PFSK-1 (cell line): Measurements from ENCODE around the gene PLSCR2. TPM values are rescaled to one million over a fixed set of nuclear protein-coding genes. Genes with fewer than 3 reads are reported as not detected.

Experiments
- FOXP2 ChIP-seq: optimal IDR thresholded peaks from 2 replicates; pipeline ENCODE3; 2011; ENCODE audit warnings: borderline replicate concordance, control low read depth, inconsistent platforms; ENCODE audit not compliant: insufficient read depth; ENCODE audit errors: extremely low read length, extremely low read depth
- POLR2AphosphoS5 ChIP-seq: IDR thresholded peaks from 2 replicates; pipeline ENCODE4 v1.6.1; 2012; ENCODE audit warnings: low read depth, mild to moderate bottlenecking, control low read depth, low read length, moderate library complexity
- SIN3A ChIP-seq: IDR thresholded peaks from 2 replicates; pipeline ENCODE4 v1.6.1; 2012; ENCODE audit warnings: mild to moderate bottlenecking, low read length, moderate library complexity, borderline replicate concordance; ENCODE audit not compliant: insufficient read depth
- TAF1 ChIP-seq: IDR thresholded peaks from 2 replicates; pipeline ENCODE4 v1.6.1; 2012; ENCODE audit warnings: low read length, control low read depth, borderline replicate concordance; ENCODE audit not compliant: insufficient read depth
- polyA plus RNA-seq: library from polyadenylated mRNA; unstranded; fragments of >200 nt; gene quantifications from one replicate; pipeline ENCODE4 v1.2.1, GENCODE V29; 2012; ENCODE audit warnings: low read depth, missing spikeins; ENCODE audit not compliant: insufficient read length
- TF ChIP-seq, protein P1 (sequence below), 2 experiments: IDR thresholded peaks; 2 replicates each; pipeline versions ENCODE4 v1.6.1 to v1.8.0; 2011 to 2012; ENCODE audit warnings: low read depth in 2 of 2, low read length in 2 of 2, control low read depth in 1 of 2, inconsistent platforms in 1 of 2, mild to moderate bottlenecking in 1 of 2, moderate library complexity in 1 of 2; ENCODE audit not compliant: insufficient read depth in 1 of 2

Gene PLSCR2, protein sequence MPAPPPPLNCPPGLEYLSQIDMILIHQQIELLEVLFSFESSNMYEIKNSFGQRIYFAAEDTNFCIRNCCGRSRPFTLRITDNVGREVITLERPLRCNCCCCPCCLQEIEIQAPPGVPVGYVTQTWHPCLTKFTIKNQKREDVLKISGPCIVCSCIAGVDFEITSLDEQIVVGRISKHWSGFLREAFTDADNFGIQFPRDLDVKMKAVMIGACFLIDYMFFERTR
- not detected for polyA plus RNA-seq

DNA sequence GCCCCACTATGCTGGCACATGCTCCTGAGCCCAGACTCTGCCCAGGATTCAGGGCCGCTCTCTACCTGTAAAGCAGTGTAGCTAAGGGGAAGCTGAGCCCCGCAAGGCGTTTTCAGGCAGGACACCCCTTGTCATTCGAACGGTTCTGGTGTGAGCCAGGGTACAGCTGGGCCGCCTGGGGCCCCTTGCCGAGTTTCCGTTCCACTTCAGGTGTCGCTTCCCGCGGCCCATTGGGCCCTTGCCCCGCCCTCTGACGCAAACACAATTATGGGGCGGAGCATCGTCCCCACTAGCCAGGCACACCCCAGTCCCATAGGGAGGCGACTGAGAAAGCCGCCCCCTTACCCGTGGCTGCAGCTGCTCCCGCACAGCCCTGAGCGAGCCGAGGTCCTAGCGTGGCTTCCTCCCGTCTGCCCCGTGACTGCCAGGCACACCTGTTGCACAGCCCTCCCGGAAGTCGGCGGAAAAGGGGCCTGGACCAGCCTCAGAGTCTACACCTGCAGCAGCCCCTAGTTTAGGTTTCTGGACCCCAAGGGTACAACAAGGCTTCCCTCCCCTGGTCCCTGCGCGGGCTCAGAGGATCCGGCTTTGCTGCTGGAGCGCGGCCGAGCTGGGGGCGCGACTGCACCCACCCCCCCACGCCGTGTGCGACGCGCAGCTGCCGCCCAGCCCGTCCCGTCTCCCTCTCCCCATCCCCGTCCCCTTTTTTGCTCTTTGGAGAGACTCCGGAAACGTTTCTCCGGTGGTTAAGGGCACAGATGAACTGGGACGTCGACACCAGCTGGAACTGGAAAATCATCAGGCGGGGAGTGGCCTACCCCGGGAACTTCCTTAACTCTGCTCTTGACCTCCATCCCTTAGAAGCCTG lies at the start of gene PLSCR2:
PLSCR2 (minus strand) TSS at position 412 of the 868 bp plus-strand sequence. CDS start 9,657 bp downstream, outside the sequence.
- TF ChIP-seq SIN3A (no peak), TAF1 (no peak), FOXP2 (no peak), POLR2AphosphoS5 (no peak)
- TF ChIP-seq, protein P1, sequence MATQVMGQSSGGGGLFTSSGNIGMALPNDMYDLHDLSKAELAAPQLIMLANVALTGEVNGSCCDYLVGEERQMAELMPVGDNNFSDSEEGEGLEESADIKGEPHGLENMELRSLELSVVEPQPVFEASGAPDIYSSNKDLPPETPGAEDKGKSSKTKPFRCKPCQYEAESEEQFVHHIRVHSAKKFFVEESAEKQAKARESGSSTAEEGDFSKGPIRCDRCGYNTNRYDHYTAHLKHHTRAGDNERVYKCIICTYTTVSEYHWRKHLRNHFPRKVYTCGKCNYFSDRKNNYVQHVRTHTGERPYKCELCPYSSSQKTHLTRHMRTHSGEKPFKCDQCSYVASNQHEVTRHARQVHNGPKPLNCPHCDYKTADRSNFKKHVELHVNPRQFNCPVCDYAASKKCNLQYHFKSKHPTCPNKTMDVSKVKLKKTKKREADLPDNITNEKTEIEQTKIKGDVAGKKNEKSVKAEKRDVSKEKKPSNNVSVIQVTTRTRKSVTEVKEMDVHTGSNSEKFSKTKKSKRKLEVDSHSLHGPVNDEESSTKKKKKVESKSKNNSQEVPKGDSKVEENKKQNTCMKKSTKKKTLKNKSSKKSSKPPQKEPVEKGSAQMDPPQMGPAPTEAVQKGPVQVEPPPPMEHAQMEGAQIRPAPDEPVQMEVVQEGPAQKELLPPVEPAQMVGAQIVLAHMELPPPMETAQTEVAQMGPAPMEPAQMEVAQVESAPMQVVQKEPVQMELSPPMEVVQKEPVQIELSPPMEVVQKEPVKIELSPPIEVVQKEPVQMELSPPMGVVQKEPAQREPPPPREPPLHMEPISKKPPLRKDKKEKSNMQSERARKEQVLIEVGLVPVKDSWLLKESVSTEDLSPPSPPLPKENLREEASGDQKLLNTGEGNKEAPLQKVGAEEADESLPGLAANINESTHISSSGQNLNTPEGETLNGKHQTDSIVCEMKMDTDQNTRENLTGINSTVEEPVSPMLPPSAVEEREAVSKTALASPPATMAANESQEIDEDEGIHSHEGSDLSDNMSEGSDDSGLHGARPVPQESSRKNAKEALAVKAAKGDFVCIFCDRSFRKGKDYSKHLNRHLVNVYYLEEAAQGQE (IDR thresholded peaks at IDR 0.05; ENCODE audit: insufficient read depth in 1 of 2, low read depth in 2 of 2, low read length in 2 of 2): no peak

DNA sequence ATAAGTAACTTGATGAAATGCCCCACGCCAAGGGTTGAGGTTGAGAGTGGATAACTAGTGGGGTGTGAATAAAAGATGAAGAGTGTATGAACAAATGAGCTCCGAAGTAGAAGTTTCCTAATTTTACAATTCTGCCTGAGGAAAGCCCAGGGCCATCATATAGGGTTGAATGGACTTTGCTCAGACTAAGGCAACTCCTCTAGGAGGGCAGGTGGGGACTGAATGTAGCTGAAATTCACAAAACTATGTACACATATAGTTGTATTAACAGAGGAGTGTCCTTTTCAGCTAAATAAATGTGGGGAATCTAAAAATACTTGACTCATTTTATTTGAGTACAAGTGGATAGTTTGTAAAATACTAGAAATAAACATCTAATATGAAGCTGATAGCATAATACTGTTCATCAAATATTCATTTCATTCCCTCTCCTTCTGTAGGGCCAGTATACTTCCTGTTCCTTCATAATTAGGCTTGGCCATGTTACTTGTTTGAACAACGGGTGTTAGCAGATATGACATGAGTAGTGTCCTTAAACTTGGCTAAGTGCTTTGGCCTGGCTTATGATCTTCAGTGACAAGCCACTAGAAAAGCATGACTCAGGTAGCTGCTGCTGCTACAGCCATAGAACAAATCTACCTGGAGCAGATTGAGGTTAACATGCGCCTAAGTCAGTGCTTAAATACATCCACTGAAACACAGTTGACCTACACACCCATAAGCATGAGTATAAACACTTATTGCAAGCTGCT lies 48.5 kb upstream of the PLSCR2 start:
- no peak for TF ChIP-seq POLR2AphosphoS5
- TF ChIP-seq, protein P1 (IDR thresholded peaks at IDR 0.05; ENCODE audit: insufficient read depth in 1 of 2, low read depth in 2 of 2, low read length in 2 of 2): no peak
- TF ChIP-seq SIN3A: no peak
- no peak for TF ChIP-seq FOXP2
- no peak for TF ChIP-seq TAF1

DNA sequence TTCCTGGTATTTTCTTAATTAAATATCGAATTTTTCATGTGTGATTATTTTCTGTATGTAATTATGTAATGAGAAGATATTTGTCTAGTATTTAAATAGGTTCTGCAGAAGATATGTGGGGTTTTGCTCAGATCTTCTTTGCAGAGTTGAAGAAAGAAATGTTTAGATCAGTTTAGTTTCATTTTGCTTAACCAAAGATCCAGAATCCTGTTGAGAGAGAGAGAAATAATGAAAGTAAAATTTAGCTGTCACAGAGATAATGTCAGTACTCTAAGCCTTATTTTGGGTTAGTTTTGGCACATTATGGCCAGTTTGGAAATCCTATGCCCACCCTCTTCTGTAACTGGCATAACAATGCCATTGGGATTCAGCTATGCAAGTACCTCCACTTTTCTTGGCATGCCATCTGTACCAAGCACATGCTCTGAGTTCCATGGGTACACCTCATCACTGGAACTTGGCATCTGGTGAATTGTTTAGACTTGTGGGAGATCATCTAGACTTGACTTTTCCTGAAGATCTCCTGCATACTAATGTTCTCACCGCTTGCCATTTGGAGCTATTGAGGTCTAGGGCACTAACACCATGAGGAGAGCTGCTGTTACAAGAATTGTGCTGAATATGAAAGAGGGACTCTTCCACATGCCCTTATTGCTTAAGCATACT lies 44.2 kb upstream of the PLSCR2 start:
- TF ChIP-seq FOXP2: no peak
- no peak for TF ChIP-seq TAF1
- TF ChIP-seq SIN3A: no peak

DNA sequence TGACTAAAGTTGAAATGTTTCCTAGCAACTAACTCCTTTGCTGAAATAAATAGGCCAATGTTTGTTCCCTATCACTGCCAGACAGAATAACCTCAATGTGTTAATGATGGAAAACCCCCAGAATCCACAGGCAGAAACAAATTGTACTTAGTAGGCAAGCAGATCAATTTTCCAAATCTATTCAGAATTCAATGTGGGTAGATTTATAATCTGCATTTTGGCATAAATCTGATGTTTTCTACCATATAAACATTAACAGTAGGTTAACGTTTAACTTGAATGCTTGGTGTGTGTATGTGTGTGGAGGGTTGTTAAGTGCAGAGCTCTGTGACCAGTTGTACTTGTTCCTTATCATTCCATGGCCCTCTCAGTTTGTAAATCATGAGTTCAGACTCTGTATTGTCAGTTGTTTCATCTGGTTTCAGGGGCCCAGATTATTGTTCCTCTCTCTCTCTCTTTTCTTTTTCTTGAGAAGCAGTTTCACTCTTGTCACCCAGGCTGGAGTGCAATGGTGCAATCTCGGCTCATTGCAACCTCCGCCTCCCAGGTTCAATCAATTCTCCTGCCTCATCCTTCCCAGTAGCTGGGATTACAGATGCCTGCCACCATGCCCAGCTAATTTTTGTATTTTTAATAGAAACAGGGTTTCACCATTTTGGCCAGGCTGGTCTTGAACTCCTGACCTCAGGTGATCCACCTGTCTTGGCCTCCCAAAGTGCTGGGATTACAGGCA lies 42.2 kb upstream of the PLSCR2 start:
- TF ChIP-seq FOXP2: no peak
- no peak for TF ChIP-seq POLR2AphosphoS5
- no peak for TF ChIP-seq TAF1
- TF ChIP-seq SIN3A: no peak
- TF ChIP-seq, protein P1 (IDR thresholded peaks at IDR 0.05; ENCODE audit: insufficient read depth in 1 of 2, low read depth in 2 of 2, low read length in 2 of 2): no peak
